Panc1 (cell line): ENCODE data around the gene FOXF2. TPM values are rescaled to one million over a fixed set of nuclear protein-coding genes. Genes with fewer than 3 reads are reported as not detected.

ENCODE experiments used
- ATAC-seq: fragments of 200-7000 bp; cut with Tn5 transposase; 2 replicates; pipeline ENCODE4 v1.9.1; 2020; ENCODE audit warnings: mild to moderate bottlenecking, moderate library complexity
- BruUV-seq: library from RNA; stranded (reverse); fragments of 400-500 nt; replicated peaks from 2 replicates; lab custom pipeline; 2021; lab: Mats Ljungman, UMichigan
- CTCF ChIA-PET: fragments of 300-600 bp; sonication (Branson Sonifier 250); formaldehyde crosslinking; loops from one replicate; lab custom pipeline; 2022; ENCODE audit warnings: antibody characterized with exemption; lab: Charles Lee
- POLR2A ChIA-PET: fragments of 300-600 bp; sonication (Branson Sonifier 250); formaldehyde crosslinking; loops from one replicate; lab custom pipeline; 2022; ENCODE audit warnings: antibody characterized with exemption; lab: Charles Lee
- DNase-seq: peaks from one replicate; pipeline ENCODE4 v3.0.0-alpha.2; 2010; ENCODE audit warnings: low read depth, low spot score
- H3K27ac ChIP-seq: 2 replicates; pipeline ENCODE4 v1.5.1; 2011; ENCODE audit warnings: mild to moderate bottlenecking, low read length, inconsistent platforms
- H3K27me3 ChIP-seq: fragments of 200-500 bp; sonication (Bioruptor generic); 2 replicates; pipeline ENCODE4 v1.6.0; 2014; ENCODE audit warnings: low read length, inconsistent platforms; ENCODE audit not compliant: control insufficient read depth, insufficient read depth
- H3K36me3 ChIP-seq: fragments of 200-500 bp; sonication (Bioruptor generic); 2 replicates; pipeline ENCODE4 v1.5.1; 2014; ENCODE audit warnings: inconsistent platforms, mild to moderate bottlenecking, low read length, moderate library complexity; ENCODE audit not compliant: control insufficient read depth, insufficient read depth
- H3K4me1 ChIP-seq: 2 replicates; pipeline ENCODE4 v1.5.1; 2011; ENCODE audit warnings: inconsistent platforms, mild to moderate bottlenecking, low read length, moderate library complexity; ENCODE audit not compliant: control insufficient read depth, insufficient read depth
- H3K4me3 ChIP-seq, 2 experiments: 2 replicates each; pipeline ENCODE4 v1.5.1; 2011 to 2012; ENCODE audit warnings: low read depth in 2 of 2, low read length in 2 of 2, mild to moderate bottlenecking in 2 of 2, inconsistent platforms in 1 of 2, moderate library complexity in 1 of 2
- H3K9me3 ChIP-seq: fragments of 200-500 bp; sonication (Bioruptor generic); 2 replicates; pipeline ENCODE4 v1.5.1; 2014; ENCODE audit warnings: low read depth, mild to moderate bottlenecking, inconsistent platforms, low read length, moderate library complexity; ENCODE audit not compliant: control insufficient read depth, insufficient read depth
- CTCF ChIP-seq: fragments of 450-650 bp; IDR thresholded peaks from 2 replicates; pipeline ENCODE4 v1.5.1; 2017; ENCODE audit warnings: mild to moderate bottlenecking
- POLR2AphosphoS5 ChIP-seq: IDR thresholded peaks from 2 replicates; pipeline ENCODE4 v1.6.1; 2012; ENCODE audit warnings: mild to moderate bottlenecking, low read depth, low read length, moderate library complexity
- SIN3A ChIP-seq: IDR thresholded peaks from 2 replicates; pipeline ENCODE4 v1.6.1; 2012; ENCODE audit warnings: low read depth, mild to moderate bottlenecking, low read length, moderate library complexity, borderline replicate concordance; ENCODE audit not compliant: insufficient read depth
- TCF7L2 ChIP-seq: IDR thresholded peaks from 2 replicates; pipeline ENCODE4 v1.6.1; 2011; ENCODE audit warnings: mild to moderate bottlenecking, low read depth, low read length, inconsistent platforms
- in situ Hi-C: cut with HindIII; loops from 2 replicates; pipeline ENCODE4 v1.10.0; 2016; ENCODE audit warnings: low sequenced_read_pairs, low pct_unique_long_range_greater_than_20kb
- intact Hi-C: fragments of 100-400 bp; cut with micrococcal nuclease; formaldehyde crosslinking; loops from one replicate; pipeline ENCODE4 v1.10.0; 2022; ENCODE audit not compliant: unreplicated experiment
- total RNA-seq: library from RNA; stranded (reverse); gene quantifications from one replicate; pipeline ENCODE4 v1.2.1, GENCODE V29; 2021; ENCODE audit not compliant: unreplicated experiment
- TF ChIP-seq, protein P1 (sequence below), 2 experiments: IDR thresholded peaks; 2 replicates each; pipeline ENCODE4 v1.6.1; 2011 to 2012; ENCODE audit warnings: low read depth in 2 of 2, control low read depth in 1 of 2, low read length in 1 of 2, mild to moderate bottlenecking in 1 of 2, moderate library complexity in 1 of 2; ENCODE audit not compliant: insufficient read depth in 1 of 2

Gene FOXF2
- total RNA-seq, 1 experiment from 2014 or later: 12.7 TPM

DNA sequence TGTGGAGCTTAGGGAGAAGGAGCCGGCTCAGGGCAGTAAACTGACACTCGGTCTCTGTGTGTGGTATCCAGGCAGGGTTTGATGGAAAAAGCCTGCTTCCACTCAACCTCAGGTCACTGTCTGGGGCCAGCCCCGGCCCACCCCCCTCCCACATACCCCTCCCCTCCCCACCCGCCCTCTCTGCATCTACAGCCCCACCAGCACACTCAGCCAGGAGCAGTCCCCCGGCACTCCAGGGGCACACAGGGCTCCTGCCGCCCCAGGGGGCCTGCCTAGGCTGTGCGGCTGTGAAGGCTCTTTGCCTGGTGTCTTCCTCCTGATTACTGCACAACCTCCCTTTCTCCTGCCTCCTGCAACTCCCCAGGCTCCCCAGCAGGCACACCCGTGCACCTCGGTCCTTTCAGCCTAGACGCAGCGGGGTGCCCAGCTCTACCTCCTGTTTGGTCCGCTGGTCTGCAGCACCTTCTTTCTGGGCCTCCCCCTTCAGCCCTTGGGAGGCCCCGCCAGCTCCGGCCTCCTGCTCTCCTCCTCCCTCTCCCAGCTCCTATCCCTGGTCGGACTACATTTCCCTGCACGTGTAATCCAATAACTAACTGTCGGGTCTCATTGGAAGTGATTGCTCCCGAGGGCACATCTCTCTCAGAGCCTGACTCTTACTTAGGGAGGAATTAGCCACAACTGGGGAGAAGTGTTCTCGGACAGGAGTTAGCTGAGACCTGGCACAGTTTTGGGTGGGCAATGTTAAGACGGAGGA lies 1.3 kb upstream of the FOXF2 start:
- no peak for DNase-seq
- in situ Hi-C loops: no loop called here

GRCh38 chr6:1388630-1389368 lies 577 bp upstream of the FOXF2 start:
- ChIA-PET CTCF (no interaction called here), POLR2A (no interaction called here)
- H3K9me3 ChIP-seq: no peaks in the 10 kb centered on the region
- peaks cover 10% of the 10 kb centered on the region for H3K4me1 ChIP-seq
- in situ Hi-C loops (no loop called here), intact Hi-C loops (loop anchor here (5.0 kb wide), 1 partner anchor 76 kb away; the partner anchor contains the start of gene FOXQ1)
- no TSS peak for BruUV-seq
- ATAC-seq (peak; percentile 42), DNase-seq (no peak)
- peak overlapping the region; percentile 55; the same call in 1 of the 2 replicates for H3K27ac ChIP-seq
- no peak for TF ChIP-seq POLR2AphosphoS5
- TF ChIP-seq SIN3A: no peak
- no peak for TF ChIP-seq TCF7L2
- TF ChIP-seq, protein P1, sequence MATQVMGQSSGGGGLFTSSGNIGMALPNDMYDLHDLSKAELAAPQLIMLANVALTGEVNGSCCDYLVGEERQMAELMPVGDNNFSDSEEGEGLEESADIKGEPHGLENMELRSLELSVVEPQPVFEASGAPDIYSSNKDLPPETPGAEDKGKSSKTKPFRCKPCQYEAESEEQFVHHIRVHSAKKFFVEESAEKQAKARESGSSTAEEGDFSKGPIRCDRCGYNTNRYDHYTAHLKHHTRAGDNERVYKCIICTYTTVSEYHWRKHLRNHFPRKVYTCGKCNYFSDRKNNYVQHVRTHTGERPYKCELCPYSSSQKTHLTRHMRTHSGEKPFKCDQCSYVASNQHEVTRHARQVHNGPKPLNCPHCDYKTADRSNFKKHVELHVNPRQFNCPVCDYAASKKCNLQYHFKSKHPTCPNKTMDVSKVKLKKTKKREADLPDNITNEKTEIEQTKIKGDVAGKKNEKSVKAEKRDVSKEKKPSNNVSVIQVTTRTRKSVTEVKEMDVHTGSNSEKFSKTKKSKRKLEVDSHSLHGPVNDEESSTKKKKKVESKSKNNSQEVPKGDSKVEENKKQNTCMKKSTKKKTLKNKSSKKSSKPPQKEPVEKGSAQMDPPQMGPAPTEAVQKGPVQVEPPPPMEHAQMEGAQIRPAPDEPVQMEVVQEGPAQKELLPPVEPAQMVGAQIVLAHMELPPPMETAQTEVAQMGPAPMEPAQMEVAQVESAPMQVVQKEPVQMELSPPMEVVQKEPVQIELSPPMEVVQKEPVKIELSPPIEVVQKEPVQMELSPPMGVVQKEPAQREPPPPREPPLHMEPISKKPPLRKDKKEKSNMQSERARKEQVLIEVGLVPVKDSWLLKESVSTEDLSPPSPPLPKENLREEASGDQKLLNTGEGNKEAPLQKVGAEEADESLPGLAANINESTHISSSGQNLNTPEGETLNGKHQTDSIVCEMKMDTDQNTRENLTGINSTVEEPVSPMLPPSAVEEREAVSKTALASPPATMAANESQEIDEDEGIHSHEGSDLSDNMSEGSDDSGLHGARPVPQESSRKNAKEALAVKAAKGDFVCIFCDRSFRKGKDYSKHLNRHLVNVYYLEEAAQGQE (IDR thresholded peaks at IDR 0.05; ENCODE audit: insufficient read depth in 1 of 2, low read depth in 2 of 2, low read length in 1 of 2): no peak
- TF ChIP-seq CTCF: no peak
- no peaks in the 10 kb centered on the region for H3K27me3 ChIP-seq
- H3K36me3 ChIP-seq: no peaks in the 10 kb centered on the region
- H3K4me3 ChIP-seq: peak overlapping the region; percentile 52 to 53

More for the DNA sequence above, 1.3 kb upstream of the FOXF2 start:
- TF ChIP-seq SIN3A (no peak), POLR2AphosphoS5 (no peak), TCF7L2 (no peak), CTCF (no peak)
- TF ChIP-seq, protein P1 (IDR thresholded peaks at IDR 0.05; ENCODE audit: insufficient read depth in 1 of 2, low read depth in 2 of 2, low read length in 1 of 2): no peak
- ATAC-seq: peak; percentile 50
- H3K9me3 ChIP-seq: no peaks in the 10 kb centered on the region
- intact Hi-C loops: loop anchor here (5.0 kb wide), 1 partner anchor 76 kb away; the partner anchor contains the start of gene FOXQ1
- peaks cover 10% of the 10 kb centered on the region for H3K4me1 ChIP-seq
- H3K27ac ChIP-seq: 0 out of 2 replicates have a peak overlapping the region, but pooled peaks have one; percentile 55
- peak overlapping the region; percentile 52 to 53 for H3K4me3 ChIP-seq
- no peaks in the 10 kb centered on the region for H3K36me3 ChIP-seq
- POLR2A ChIA-PET: interaction anchor here (0.6 to 0.7 kb wide), 2 partner anchors 421 to 1095 kb away, joined by 3 to 6 read pairs; no protein-coding TSS in a partner anchor
- no peaks in the 10 kb centered on the region for H3K27me3 ChIP-seq
- BruUV-seq: TSS peak; percentile 84
- CTCF ChIA-PET: interaction anchor here (0.6 to 2.2 kb wide), 3 partner anchors 9 to 50 kb away, joined by 3 to 11 read pairs (median 6); no protein-coding TSS in a partner anchor
